Limb (tissue), 2 donors: ENCODE results near the gene TRAM2.
"Not testable (repeated sequence)": the region's sequence is repeated elsewhere in the genome, so short reads cannot be mapped to it uniquely, and the experiment has no call there.

Experiments used
- DNase-seq, 2 donors: peaks; one replicate each; pipeline ENCODE4 v3.0.0-alpha.2; 2016; ENCODE audit errors: extremely low spot score in 2 of 2

Gene TRAM2

DNA sequence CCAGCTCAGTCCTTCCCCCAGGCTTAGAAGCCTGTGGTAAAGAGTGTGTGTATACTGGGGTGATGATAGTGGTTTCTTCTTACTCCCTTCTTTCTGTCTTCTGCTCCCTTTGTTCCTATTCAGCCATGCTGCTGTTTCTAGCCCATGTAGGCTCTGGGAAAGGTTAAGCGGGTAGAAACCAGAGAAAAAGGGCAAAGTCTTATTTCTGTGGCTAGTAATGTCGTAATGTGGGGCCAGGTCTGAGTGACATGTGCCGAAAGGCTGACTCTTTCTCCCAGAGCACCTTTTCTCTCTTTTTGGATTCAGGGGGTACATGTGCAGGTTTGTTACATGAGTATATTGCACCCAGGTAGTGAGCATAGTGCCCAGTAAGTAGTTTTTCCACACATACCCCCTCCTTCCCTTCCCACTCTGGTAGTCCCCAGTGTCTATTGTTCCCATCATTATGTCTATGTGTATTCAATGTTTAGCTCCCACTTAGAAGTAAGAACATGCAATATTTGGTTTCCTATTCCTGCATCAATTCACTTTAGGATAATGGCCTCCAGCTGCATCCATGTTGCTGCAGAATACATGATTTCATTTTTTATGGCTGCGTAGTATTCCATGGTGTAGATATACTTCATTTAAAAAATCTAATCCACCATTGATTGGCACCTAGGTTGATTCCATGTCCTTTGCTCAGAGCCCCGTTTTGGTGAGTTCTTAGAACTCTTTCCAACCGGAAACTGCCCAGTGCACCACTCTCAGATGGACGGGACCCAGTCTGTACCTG lies 82.4 kb downstream of the TRAM2 start:
- DNase-seq = no peak

DNA sequence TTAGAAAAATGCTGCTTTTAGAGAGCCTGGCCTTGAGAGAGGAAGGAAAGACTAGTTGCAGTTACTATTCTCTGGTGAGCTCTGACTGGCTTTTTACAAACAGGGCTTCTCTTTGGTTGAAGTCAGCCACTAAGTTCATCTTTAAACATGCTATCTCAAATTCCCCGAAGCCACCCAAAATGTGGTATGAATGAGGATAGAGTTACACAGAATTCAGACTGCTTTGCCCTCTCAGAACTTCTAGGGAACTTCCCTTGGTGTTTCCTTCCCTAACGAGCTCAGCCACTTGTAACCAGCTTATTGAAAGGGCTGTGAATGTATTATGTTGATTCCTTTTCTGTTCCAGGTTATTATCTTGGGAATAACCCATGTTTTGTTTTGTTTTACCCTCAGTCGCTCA lies 83.2 kb downstream of the TRAM2 start:
- no peak for DNase-seq

DNA sequence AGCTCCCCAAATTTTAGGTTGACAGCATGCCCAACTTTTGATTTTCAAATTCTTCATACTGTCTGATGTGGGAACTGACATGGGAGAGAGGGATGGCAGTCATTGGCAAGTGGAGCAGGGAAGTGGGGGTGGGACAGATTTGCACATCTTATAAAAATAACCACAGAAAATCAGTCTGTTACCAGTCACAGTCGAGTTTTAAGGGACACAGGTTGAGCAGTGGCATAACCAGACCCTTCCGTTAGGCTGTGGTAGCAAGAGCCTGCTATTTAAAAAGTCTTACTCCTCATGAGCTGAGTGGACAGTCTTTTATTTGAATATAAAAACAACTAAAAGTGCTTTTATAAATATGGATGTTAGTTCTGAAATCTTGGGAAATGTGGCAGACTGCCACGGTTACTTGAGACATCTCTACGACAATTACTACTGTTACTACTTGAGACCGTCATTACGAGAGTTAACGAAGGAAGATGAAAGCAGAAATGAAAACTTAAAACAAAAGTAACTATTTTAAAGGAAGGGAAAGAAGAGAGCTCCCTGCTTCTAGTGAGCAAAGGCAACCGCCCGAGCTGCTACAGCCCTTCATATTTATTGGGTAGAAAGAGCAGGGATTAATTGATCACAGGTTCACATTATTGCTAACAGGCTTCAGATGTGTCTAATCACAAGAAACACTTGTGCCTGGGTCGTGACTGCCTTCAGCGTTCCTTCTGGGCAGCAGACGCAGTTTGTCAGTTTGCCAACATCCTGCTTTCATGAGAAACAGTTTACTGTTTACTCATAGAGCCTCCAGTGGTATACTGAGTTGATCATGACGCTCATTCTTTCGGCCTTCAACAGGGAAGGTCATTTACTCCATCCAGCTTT lies 85.4 kb downstream of the TRAM2 start:
- DNase-seq = no peak

DNA sequence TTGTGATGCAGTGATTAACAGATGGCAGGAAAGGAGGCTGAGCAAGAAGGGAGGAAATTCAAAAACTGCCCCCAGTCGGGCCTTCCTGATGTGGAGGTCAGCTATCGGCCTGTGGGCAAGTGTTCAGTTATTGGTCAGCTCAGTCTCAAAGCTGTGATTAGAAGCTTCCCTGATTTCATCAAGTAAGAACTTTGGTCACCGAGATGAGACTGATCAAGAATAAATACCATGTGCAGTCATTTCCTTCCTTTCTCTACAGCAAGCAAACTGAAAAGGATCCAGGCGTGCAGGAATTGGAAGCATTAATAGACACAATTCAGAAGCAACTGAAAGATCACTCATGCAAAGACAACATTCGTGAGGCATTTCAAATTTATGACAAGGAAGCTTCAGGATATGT lies 87.0 kb downstream of the TRAM2 start:
- no peak for DNase-seq

- no peak for DNase-seq
Observed at GRCh38 chr6:52483671-52484003, 93.2 kb downstream of the TRAM2 start.

DNA sequence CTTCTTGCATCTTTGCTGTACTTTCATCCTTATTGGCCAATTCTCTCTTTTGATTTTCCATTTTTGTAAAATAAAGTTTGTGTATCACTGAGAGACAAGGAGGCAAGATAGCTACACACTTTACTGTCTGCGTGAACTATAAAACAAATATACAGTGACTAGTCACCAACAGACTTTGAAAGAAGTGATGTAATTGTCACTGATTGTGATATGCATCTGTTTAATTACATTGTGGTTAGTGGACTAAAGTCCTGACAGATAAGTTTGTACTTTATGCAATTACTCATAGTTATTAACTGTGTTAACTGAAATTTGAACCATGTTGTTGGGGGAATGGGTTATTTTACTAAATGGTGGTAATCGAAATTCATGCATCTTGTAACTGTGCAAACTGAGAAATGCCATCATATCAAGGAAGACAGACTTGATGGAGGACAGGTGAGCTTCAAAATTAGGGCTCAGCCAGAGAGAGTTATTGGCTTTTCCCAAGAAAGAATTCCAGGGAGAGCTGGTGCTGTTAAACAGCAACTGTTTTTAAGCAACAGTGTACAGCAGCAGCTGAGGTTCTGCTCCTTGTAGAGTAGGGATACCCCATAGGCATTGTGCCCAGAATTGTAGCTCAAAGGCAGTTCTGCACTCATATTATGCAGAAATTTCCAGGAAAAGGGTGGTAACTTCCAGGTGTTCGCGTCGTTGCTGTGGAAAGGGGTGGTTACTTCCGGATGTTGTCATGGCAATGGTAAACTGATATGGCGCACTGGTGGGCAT lies 93.8 kb downstream of the TRAM2 start:
- no peak for DNase-seq

DNA sequence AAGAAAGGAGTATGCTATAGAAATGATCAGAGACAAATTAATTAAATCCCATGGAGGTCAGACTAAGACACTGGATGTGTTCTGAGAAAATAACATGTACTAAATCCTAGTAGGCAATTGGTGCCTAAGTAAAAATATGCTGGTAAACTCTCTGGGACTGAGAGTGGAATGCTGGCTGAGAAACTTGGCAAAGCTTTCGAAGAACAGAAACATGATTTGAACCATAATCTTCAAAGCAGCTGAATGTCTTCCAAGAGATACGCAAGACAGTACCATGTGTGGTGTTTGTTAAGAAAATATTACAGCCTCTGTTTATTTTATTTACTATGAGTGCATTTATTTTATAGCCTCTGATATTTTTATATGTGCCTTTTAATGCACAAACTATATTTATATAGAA lies 101.6 kb downstream of the TRAM2 start:
- no peak for DNase-seq

GRCh38 chr6:52474173-52474572 lies 102.7 kb downstream of the TRAM2 start:
- no peak for DNase-seq

GRCh38 chr6:52461194-52461593 lies 115.7 kb downstream of the TRAM2 start:
- not testable (repeated sequence) for DNase-seq

- DNase-seq = no peak
Observed at GRCh38 chr6:52457096-52457495, 119.8 kb downstream of the TRAM2 start.

- no peak for DNase-seq
Observed at GRCh38 chr6:52454556-52454955, 122.3 kb downstream of the TRAM2 start.
